ENCODE data around the gene ITGA5. TPM values are rescaled to one million over a fixed set of nuclear protein-coding genes. Genes with fewer than 3 reads are reported as not detected.

Gene ITGA5
- total RNA-seq, 1 donor from 2014 or later = 100 TPM

DNA sequence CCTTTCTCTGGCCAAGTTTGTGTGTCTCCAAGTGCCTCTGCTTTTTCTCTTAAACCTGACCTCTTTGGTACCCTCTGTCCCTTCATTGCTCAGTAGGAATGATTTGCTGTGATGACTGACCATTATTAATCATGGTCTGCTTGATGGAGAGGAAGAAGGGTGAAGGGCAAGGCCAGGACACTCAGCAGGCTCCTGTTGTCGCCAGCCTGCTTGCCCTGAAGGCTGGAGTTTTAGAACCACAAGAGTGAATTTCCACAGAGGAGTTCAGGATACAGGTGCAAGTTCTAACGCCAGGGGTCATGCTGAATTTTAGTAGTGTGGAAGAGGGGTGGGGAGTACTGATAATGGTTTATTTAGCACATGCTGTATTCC is 2.8 kb upstream of the ITGA5 start:
- no peak for DNase-seq (ENCODE audit: extremely low spot score, unreplicated experiment)
- H3K27me3 Mint-ChIP-seq (ENCODE audit: unreplicated experiment) = peaks cover 13% of the 10 kb centered on the region
- TF ChIP-seq, protein P1, sequence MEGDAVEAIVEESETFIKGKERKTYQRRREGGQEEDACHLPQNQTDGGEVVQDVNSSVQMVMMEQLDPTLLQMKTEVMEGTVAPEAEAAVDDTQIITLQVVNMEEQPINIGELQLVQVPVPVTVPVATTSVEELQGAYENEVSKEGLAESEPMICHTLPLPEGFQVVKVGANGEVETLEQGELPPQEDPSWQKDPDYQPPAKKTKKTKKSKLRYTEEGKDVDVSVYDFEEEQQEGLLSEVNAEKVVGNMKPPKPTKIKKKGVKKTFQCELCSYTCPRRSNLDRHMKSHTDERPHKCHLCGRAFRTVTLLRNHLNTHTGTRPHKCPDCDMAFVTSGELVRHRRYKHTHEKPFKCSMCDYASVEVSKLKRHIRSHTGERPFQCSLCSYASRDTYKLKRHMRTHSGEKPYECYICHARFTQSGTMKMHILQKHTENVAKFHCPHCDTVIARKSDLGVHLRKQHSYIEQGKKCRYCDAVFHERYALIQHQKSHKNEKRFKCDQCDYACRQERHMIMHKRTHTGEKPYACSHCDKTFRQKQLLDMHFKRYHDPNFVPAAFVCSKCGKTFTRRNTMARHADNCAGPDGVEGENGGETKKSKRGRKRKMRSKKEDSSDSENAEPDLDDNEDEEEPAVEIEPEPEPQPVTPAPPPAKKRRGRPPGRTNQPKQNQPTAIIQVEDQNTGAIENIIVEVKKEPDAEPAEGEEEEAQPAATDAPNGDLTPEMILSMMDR (IDR thresholded peaks at IDR 0.05) = no peak
- H3K9me3 Mint-ChIP-seq (ENCODE audit: unreplicated experiment) = no peaks in the 10 kb centered on the region
- no peaks in the 10 kb centered on the region for H3K36me3 Mint-ChIP-seq (ENCODE audit: unreplicated experiment)
- H3K4me3 Mint-ChIP-seq (ENCODE audit: unreplicated experiment) = no peak overlapping the region
- no peak overlapping the region for H3K27ac Mint-ChIP-seq (ENCODE audit: unreplicated experiment)
- H3K4me1 Mint-ChIP-seq (ENCODE audit: unreplicated experiment) = peaks cover 40% of the 10 kb centered on the region

DNA sequence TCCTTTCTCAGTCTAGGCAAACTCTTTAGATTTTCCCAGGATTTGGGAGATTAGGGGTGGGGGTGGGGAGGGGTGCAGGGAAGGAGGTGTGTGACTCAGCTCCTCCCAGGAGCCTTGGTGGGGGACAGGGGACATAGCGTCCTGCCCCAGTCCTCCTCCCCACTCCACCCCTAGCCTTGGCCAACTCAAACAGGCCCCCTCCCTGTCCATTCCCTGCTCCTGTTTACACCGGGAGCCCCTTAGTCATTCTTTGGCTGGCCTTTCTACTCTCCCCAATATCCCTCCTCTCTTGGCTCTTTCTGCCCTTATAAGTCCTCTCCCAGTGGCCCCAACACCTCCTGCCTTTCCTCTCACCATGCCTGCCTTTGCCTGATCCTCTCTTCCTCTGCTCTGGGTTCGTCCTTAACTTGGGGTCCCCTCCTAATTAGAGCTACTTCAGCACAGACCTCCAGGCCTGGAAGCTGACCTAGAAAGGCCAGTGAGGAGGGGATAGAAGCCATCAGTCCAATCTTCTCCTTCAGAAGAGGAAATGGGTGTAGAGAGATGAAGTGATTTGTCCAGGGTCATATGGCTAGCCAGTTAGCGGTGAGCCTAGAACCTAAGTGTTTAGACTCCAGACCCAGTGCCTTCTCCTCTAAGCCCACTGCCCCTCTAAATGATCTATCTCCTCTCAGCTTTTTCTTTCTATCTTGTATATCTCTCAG is 2.3 kb upstream of the ITGA5 start:
- TF ChIP-seq, protein P1 (IDR thresholded peaks at IDR 0.05) = no peak
- Mint-ChIP-seq H3K27ac (ENCODE audit: unreplicated experiment) (no peak overlapping the region), H3K36me3 (ENCODE audit: unreplicated experiment) (no peaks in the 10 kb centered on the region), H3K9me3 (ENCODE audit: unreplicated experiment) (no peaks in the 10 kb centered on the region), H3K27me3 (ENCODE audit: unreplicated experiment) (peaks cover 10% of the 10 kb centered on the region), H3K4me1 (ENCODE audit: unreplicated experiment) (peaks cover 43% of the 10 kb centered on the region), H3K4me3 (ENCODE audit: unreplicated experiment) (no peak overlapping the region)
- no peak for DNase-seq (ENCODE audit: extremely low spot score, unreplicated experiment)

GRCh38 chr12:54420766-54421144 is 1.7 kb upstream of the ITGA5 start:
- DNase-seq (ENCODE audit: extremely low spot score, unreplicated experiment) = no peak
- Mint-ChIP-seq H3K27me3 (ENCODE audit: unreplicated experiment) (peaks cover 4% of the 10 kb centered on the region), H3K4me3 (ENCODE audit: unreplicated experiment) (peak overlapping the region; percentile 12), H3K27ac (ENCODE audit: unreplicated experiment) (peak overlapping the region; percentile 12), H3K9me3 (ENCODE audit: unreplicated experiment) (no peaks in the 10 kb centered on the region), H3K36me3 (ENCODE audit: unreplicated experiment) (no peaks in the 10 kb centered on the region), H3K4me1 (ENCODE audit: unreplicated experiment) (peaks cover 43% of the 10 kb centered on the region)
- TF ChIP-seq, protein P1 (IDR thresholded peaks at IDR 0.05) = no peak

DNA sequence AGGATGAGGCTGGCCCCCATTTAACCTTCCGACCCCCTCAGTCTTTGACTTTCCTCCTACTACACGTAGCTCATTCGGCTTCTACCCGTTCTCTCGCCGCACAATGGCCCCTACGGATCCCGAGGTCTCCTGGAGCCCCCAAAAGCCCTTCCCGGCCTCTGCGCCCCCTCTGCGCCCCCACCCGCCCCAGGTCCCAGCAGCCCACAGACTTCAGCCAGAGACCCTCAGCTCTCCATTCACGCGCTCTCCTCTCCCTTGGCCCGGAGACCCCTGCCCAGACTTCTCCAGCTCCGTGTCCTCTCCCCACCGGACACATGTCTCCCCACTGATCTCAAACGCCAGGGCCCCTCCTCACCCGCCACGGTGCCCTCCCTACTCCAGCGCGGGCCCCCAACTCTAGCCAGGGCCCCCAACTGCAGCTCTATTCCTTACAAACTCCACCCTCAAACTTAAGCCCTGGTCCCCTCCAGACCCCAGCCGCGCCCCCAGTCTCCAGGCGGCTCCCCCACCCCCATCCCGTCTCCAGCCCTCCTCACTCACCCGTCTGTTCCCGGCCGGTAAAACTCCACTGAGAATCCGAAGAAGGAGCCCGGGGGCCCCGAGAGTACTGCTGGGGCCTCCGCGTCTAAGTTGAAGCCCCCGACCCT is 502 bp downstream of the ITGA5 start:
- H3K4me1 Mint-ChIP-seq (ENCODE audit: unreplicated experiment) = peaks cover 56% of the 10 kb centered on the region
- no peak for DNase-seq (ENCODE audit: extremely low spot score, unreplicated experiment)
- H3K36me3 Mint-ChIP-seq (ENCODE audit: unreplicated experiment) = no peaks in the 10 kb centered on the region
- no peaks in the 10 kb centered on the region for H3K27me3 Mint-ChIP-seq (ENCODE audit: unreplicated experiment)
- peak overlapping the region; percentile 92 for H3K27ac Mint-ChIP-seq (ENCODE audit: unreplicated experiment)
- peak overlapping the region; percentile 91 for H3K4me3 Mint-ChIP-seq (ENCODE audit: unreplicated experiment)
- no peaks in the 10 kb centered on the region for H3K9me3 Mint-ChIP-seq (ENCODE audit: unreplicated experiment)
- TF ChIP-seq, protein P1 (IDR thresholded peaks at IDR 0.05) = no peak

DNA sequence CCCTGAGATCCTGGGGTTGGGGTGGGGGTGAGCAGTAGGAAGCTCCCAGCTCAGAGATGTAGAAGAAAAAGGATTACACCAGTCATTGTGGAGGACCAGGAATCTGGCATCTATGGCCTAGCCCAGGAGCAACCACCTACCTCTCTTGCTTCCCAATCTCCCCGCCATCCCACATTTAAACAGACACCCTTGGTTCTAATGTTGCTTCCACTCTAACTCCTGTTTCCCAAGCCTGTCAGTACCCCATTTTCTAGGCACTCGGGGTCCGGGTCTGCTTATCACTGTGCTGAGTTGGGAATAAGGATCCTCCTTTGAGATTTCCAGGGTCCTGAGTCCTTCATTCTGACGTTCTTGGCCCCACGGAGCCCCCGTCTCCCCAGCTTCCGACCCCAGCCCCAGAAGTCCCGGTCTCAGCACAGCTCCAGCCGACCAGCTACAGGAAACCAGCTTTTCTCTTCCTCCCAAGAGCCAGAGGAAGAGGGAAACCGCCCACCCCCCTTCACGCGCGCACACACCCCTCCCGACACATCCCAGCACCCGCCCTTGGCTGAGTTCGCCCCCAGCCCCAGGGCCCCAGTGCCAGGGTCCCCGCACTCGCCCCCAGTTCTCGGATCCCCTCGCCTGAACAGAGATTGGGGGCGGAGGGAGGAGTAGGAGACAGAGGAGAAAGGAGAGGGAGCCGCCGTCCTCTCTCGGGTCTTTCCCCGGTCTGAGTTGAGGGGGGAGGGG is 1.2 kb downstream of the ITGA5 start:
- H3K36me3 Mint-ChIP-seq (ENCODE audit: unreplicated experiment) = no peaks in the 10 kb centered on the region
- DNase-seq (ENCODE audit: extremely low spot score, unreplicated experiment) = no peak
- peaks cover 56% of the 10 kb centered on the region for H3K4me1 Mint-ChIP-seq (ENCODE audit: unreplicated experiment)
- no peaks in the 10 kb centered on the region for H3K9me3 Mint-ChIP-seq (ENCODE audit: unreplicated experiment)
- TF ChIP-seq, protein P1 (IDR thresholded peaks at IDR 0.05) = no peak
- peak overlapping the region; percentile 91 for H3K4me3 Mint-ChIP-seq (ENCODE audit: unreplicated experiment)
- H3K27ac Mint-ChIP-seq (ENCODE audit: unreplicated experiment) = peak overlapping the region; percentile 92
- no peaks in the 10 kb centered on the region for H3K27me3 Mint-ChIP-seq (ENCODE audit: unreplicated experiment)

Measured in osteocyte (in vitro differentiated cells).